ENCODE measurements around the gene RTTN. TPM values are rescaled to one million over a fixed set of nuclear protein-coding genes. Genes with fewer than 3 reads are reported as not detected.

The RTTN gene
- total and polyA plus RNA-seq, 10 of the 15 experiments (the other 5 are each of a cell fraction or from before 2014, with no cell fraction given), result 9.4 to 36.6 (median 15.7) TPM

DNA sequence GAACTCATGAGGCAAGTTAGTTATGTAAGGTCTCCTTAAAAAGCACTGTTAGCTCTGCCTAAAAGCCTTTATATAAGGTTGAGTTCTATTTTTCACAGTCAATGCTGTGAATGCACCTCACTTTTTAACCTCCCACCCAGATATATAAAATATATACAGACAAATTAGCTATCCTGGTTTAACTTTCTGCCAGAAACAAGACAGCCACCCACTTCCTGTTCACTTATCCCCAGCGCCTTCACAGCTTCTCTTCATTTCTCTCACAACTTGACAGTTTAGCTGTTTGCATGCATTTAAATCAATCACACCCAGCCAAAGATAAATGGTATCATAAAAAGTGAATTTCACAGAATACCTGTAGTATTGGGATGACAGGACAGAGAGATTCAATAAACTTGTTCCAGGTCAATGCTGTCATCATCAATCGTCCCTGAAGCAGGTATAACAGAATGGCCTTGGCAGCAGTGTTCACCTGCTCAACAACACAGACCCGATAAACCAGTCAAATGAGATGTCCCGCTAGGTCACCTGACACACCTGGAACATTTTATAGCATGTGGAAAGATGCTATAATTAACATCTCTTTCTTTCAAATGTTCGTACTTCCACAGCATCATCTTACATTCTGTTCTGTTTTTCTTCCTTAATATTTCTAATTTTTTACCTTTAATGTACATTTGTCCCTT is 55.7 kb downstream of the RTTN start:
- RAD21 ChIA-PET (ENCODE audit: unreplicated experiment), result no interaction called here
- Histone ChIP-seq H3K4me3 (no peak overlapping the region), H3K4me1 (ENCODE audit: control insufficient read depth, insufficient read depth, low read length) (peaks cover 5% of the 10 kb centered on the region; the same call in 1 of the 2 replicates), H3K4me2 (ENCODE audit: control insufficient read depth, insufficient read depth) (no peak overlapping the region), H2AFZ (ENCODE audit: control insufficient read depth, low read depth, low read length) (no peak overlapping the region), H3K36me3 (ENCODE audit: control insufficient read depth in 2 of 2, insufficient read depth in 2 of 2, low read length in 1 of 2) (peaks cover 1 to 17% of the 10 kb centered on the region in 2 experiments; a peak in 3 of 4 replicates), H3K79me2 (ENCODE audit: control insufficient read depth, insufficient read depth, low read length) (no peaks in the 10 kb centered on the region), H3K27me3 (replicated peaks in 1 of 2; ENCODE audit: control insufficient read depth in 2 of 2, insufficient read depth in 2 of 2, low read length in 1 of 2) (no peaks in the 10 kb centered on the region), H3K9ac (ENCODE audit: control insufficient read depth, insufficient read depth, low read length) (no peak overlapping the region), H3K9me3 (replicated peaks; ENCODE audit: control insufficient read depth, insufficient read depth, low read length) (no peaks in the 10 kb centered on the region), H4K20me1 (ENCODE audit: control insufficient read depth, insufficient read depth) (no peaks in the 10 kb centered on the region), H3K27ac (ENCODE audit: control insufficient read depth, insufficient read depth) (no peak overlapping the region)
- no TSS peak for BruUV-seq (replicated peaks)
- ATAC-seq (no peak), DNase-seq (ENCODE audit: low read depth, low spot score) (no peak), FAIRE-seq (no peak)
- SMC1A ChIA-PET (ENCODE audit: uncharacterized antibody, unreplicated experiment), result interaction anchor here (1.3 kb wide), 1 partner anchor 39 kb away, joined by 4 read pairs; no protein-coding TSS in a partner anchor
- TF ChIP-seq, protein P1, sequence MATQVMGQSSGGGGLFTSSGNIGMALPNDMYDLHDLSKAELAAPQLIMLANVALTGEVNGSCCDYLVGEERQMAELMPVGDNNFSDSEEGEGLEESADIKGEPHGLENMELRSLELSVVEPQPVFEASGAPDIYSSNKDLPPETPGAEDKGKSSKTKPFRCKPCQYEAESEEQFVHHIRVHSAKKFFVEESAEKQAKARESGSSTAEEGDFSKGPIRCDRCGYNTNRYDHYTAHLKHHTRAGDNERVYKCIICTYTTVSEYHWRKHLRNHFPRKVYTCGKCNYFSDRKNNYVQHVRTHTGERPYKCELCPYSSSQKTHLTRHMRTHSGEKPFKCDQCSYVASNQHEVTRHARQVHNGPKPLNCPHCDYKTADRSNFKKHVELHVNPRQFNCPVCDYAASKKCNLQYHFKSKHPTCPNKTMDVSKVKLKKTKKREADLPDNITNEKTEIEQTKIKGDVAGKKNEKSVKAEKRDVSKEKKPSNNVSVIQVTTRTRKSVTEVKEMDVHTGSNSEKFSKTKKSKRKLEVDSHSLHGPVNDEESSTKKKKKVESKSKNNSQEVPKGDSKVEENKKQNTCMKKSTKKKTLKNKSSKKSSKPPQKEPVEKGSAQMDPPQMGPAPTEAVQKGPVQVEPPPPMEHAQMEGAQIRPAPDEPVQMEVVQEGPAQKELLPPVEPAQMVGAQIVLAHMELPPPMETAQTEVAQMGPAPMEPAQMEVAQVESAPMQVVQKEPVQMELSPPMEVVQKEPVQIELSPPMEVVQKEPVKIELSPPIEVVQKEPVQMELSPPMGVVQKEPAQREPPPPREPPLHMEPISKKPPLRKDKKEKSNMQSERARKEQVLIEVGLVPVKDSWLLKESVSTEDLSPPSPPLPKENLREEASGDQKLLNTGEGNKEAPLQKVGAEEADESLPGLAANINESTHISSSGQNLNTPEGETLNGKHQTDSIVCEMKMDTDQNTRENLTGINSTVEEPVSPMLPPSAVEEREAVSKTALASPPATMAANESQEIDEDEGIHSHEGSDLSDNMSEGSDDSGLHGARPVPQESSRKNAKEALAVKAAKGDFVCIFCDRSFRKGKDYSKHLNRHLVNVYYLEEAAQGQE (IDR thresholded peaks at IDR 0.05; ENCODE audit: low read depth, low read length), result no peak
- TF ChIP-seq, protein P2, sequence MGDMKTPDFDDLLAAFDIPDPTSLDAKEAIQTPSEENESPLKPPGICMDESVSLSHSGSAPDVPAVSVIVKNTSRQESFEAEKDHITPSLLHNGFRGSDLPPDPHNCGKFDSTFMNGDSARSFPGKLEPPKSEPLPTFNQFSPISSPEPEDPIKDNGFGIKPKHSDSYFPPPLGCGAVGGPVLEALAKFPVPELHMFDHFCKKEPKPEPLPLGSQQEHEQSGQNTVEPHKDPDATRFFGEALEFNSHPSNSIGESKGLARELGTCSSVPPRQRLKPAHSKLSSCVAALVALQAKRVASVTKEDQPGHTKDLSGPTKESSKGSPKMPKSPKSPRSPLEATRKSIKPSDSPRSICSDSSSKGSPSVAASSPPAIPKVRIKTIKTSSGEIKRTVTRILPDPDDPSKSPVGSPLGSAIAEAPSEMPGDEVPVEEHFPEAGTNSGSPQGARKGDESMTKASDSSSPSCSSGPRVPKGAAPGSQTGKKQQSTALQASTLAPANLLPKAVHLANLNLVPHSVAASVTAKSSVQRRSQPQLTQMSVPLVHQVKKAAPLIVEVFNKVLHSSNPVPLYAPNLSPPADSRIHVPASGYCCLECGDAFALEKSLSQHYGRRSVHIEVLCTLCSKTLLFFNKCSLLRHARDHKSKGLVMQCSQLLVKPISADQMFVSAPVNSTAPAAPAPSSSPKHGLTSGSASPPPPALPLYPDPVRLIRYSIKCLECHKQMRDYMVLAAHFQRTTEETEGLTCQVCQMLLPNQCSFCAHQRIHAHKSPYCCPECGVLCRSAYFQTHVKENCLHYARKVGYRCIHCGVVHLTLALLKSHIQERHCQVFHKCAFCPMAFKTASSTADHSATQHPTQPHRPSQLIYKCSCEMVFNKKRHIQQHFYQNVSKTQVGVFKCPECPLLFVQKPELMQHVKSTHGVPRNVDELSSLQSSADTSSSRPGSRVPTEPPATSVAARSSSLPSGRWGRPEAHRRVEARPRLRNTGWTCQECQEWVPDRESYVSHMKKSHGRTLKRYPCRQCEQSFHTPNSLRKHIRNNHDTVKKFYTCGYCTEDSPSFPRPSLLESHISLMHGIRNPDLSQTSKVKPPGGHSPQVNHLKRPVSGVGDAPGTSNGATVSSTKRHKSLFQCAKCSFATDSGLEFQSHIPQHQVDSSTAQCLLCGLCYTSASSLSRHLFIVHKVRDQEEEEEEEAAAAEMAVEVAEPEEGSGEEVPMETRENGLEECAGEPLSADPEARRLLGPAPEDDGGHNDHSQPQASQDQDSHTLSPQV (IDR thresholded peaks at IDR 0.05), result no peak
- TF ChIP-seq, protein P3, sequence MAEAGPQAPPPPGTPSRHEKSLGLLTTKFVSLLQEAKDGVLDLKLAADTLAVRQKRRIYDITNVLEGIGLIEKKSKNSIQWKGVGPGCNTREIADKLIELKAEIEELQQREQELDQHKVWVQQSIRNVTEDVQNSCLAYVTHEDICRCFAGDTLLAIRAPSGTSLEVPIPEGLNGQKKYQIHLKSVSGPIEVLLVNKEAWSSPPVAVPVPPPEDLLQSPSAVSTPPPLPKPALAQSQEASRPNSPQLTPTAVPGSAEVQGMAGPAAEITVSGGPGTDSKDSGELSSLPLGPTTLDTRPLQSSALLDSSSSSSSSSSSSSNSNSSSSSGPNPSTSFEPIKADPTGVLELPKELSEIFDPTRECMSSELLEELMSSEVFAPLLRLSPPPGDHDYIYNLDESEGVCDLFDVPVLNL (IDR thresholded peaks at IDR 0.05; ENCODE audit: low read depth, low read length), result no peak
- CTCF ChIA-PET, result interaction anchor here (1.8 kb wide), 1 partner anchor 46 kb away, joined by 7 read pairs; no protein-coding TSS in a partner anchor
- WGBS (ENCODE audit: insufficient coverage, insufficient replicate concordance, low lambda C conversion rate, missing lambda C conversion rate), result 97% methylated on average over 5 of the region's 5 CpGs
- in situ Hi-C loops (cut with MboI), result no loop called here
- intact Hi-C loops (cut with micrococcal nuclease; ENCODE audit: unreplicated experiment), result no loop called here
- POLR2A ChIA-PET, result interaction anchor here (0.6 kb wide), 1 partner anchor 48 kb away, joined by 3 read pairs; no protein-coding TSS in a partner anchor
